ENCODE results near the gene MMP25.
A peak's percentile ranks its signal among the peaks of the same experiment; 100 is the strongest.

Gene MMP25

DNA sequence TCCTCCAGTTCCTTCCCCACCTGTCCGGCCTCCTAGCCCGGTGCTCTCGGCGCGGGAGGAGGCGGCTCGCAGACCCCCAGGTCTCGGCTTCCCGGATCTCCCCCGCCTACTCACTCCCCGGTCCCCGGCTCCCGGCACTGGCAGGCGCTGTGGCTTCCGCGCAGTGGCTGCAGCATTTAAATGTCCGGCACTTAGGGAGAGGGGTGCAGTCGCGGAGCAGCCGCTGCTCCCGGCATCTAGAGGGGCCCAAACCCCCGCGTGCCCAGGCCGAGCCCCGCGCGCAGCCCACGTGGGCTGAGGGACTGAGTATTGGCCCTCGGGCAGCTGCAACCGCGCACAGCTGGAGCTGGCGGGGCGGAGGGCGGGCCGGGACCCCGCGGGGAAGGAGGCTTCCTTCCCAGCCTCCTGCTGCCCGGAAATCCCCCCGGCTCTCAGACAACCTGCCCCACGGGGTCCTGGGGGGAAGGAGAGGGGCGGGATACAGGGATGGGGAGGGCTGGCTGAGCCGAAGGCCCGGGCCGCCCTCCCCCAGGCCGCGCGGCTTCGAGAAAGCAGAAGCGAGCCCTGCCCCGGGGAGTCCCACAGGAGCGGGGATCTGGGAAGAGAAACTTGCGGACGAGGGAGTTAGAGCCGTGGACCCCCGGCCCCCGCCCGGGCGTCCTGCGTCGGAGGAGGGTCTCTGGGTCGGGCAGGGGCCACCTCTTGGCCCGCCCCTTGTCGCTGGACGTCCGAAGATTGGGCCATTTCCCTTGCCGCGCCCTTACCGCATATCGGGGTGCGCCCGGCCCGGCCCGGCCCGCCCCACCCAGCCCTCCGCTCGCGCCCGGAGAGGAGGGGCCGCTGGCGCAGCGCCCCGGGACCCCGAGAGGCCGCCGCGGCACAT, at the start of gene MMP25:
TSS of gene MMP25 (plus strand) at position 804 of the 883 bp plus-strand sequence. CDS start 357 bp downstream, outside the sequence.
- no peak for DNase-seq

GRCh38 chr16:2999929-3000328, 46.4 kb upstream of the MMP25 start:
- no peak for DNase-seq

- no peak for DNase-seq
These were observed 45.8 kb upstream of the MMP25 start for GRCh38 chr16:3000540-3000939.

- no peak for DNase-seq
These were observed 45.0 kb upstream of the MMP25 start for GRCh38 chr16:3001316-3001715.

DNA sequence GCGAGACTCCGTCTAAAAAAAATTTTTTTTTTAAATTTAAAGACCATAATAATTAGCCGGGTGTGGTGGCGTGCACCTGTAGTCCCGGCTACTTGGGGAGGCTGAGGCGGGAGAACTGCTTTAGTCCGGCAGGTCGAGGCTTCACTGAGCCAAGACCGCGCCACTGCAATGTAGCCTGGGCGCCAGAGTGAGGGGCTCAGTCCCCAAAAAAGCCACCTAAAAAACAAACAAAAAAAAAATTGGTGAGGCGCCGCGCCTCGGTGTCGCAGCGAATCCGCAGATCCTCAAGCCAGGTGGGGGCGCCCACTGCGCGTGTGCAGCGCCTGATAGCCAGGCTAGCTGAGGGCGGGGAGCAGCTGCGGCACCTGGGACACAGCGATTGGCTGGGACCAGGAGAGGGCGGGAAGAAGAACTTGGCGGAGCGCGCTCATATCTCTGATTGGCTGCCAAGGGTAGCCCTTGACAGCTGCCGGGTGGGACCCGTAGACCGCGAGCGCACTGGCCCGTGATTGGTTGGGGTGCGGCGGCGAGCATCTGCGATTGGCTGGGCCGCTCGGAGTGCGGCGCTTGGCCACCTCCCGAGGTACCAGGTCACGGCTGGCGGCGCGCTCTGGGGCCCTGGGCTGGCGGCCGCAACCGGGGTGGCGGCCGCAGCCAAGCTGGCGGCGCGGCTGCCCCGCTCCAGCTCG, 42.6 kb upstream of the MMP25 start:
- DNase-seq = peak; percentile 95

GRCh38 chr16:3004319-3004718, 42.0 kb upstream of the MMP25 start:
- no peak for DNase-seq

DNA sequence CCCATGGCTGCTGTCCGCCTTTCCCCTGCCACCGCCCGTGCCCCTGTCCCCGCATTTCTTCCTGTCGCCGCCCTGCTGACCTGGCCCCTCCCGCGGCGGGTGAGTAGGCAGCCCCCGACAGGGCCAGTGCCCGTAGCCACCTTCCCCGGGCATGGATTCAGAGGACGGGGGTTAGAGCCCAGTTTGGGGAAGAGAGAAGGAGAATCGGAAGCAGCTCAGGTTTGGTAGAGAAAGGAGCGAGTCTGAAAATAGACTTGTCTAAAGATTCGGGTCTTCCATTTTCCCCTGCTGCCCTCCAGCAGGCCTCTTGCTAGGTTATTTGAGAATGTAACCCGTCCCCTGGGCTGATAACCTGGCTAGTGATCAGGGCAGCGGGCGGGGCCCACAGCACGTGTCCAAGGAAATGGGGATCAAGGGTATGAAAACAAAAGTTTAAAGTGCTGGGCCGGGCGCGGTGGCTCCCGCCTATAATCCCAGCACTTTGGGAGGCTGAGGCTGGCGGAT, 41.5 kb upstream of the MMP25 start:
- DNase-seq = no peak

GRCh38 chr16:3007059-3007956, 39.1 kb upstream of the MMP25 start:
- no peak for DNase-seq

DNA sequence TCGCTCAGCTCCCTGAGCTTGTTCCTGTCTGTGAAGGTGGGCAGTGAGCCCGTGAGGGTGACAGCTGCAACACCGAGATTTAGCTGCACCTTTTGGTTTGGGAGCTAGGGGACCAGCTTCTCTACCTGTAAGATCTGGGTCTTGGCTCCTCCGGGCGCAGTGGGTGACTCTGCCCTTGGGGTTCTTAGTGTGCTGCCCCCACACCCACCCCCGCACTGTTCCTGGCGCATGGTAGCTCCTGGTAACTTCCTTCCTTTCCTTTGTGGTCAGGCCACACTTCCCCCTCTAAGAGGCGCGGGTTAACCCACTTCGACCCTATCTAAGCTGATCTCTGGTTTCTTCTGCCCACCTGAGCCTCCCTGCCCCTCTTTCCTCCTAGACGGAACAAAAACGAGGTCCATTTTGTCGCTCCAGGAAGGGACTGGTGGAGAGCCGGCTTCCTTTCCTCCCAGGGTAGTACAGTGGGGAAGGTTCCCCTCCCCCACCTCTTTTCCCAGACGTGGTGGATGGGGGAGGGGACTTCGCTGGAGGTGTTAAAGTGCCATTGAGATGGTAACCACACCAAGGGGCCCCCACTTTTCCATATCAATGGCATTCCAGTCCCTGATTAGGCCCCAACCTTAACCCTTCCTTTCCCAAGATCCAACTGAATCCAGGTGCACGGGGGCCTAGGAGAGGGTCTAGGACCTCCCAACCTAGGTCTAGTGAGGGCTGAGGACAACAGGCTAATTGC, 38.2 kb upstream of the MMP25 start:
- no peak for DNase-seq

DNA sequence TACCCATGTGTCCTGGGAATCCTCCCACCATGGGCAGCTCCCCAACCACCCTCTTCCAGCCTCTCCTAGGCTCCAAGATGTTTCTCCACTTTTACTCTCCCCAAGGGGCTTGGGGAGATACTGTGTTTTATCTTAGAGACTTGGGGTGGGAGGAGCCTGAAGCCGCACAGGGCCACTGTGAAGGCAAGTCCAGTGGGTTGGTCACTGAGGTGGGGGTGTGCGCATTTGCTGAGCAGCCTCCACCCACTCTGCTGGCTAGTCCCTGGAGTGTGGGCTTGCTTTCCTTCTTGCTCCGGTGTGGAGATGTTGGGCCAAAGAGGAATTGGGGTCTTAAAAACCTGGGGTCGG, 37.7 kb upstream of the MMP25 start:
- no peak for DNase-seq

- DNase-seq = no peak
These were observed 36.6 kb upstream of the MMP25 start for GRCh38 chr16:3009568-3010390.

GRCh38 chr16:3010510-3010909, 35.9 kb upstream of the MMP25 start:
- DNase-seq = no peak

GRCh38 chr16:3012246-3012645, 34.1 kb upstream of the MMP25 start:
- DNase-seq = no peak

DNA sequence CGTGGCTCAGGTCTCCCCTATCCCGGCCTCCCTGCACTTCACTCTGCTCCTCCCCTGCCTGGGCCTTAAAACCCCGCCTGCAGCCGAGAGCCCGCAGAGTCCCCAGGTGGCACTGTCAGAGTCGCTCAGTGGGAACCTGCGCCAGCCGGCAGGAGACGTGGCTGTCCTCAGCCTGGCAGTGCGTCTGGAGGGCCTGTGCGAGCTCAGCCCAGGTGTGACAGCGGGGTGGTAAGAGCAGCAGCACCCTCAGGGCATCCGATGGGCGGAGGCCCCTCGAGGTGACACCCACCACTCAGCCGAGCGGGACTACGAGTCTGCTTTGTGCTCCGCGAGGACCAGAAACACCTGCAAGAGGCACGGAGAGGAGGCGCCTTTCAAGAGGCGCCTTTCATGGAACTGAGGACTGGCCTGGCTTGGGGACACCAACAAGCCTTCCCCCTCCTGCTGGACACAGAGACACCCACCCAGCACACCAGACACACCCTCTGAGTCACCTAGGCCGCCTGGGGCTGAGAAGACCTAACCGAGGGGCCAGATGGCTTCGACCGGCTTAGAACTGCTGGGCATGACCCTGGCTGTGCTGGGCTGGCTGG, 33.4 kb upstream of the MMP25 start, which contains the start of gene CLDN9:
TSS of gene CLDN9 (plus strand) at position 96 of the 593 bp plus-strand sequence. CDS start at position 536, 440 bp downstream.
- no peak for DNase-seq

DNA sequence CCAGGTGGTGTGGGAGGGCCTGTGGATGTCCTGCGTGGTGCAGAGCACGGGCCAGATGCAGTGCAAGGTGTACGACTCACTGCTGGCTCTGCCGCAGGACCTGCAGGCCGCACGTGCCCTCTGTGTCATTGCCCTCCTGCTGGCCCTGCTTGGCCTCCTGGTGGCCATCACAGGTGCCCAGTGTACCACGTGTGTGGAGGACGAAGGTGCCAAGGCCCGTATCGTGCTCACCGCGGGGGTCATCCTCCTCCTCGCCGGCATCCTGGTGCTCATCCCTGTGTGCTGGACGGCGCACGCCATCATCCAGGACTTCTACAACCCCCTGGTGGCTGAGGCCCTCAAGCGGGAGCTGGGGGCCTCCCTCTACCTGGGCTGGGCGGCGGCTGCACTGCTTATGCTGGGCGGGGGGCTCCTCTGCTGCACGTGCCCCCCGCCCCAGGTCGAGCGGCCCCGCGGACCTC, 32.8 kb upstream of the MMP25 start:
- no peak for DNase-seq

GRCh38 chr16:3013998-3014690, 32.2 kb upstream of the MMP25 start:
- no peak for DNase-seq

- no peak for DNase-seq
These were observed 31.4 kb upstream of the MMP25 start for GRCh38 chr16:3014971-3015370.

DNA sequence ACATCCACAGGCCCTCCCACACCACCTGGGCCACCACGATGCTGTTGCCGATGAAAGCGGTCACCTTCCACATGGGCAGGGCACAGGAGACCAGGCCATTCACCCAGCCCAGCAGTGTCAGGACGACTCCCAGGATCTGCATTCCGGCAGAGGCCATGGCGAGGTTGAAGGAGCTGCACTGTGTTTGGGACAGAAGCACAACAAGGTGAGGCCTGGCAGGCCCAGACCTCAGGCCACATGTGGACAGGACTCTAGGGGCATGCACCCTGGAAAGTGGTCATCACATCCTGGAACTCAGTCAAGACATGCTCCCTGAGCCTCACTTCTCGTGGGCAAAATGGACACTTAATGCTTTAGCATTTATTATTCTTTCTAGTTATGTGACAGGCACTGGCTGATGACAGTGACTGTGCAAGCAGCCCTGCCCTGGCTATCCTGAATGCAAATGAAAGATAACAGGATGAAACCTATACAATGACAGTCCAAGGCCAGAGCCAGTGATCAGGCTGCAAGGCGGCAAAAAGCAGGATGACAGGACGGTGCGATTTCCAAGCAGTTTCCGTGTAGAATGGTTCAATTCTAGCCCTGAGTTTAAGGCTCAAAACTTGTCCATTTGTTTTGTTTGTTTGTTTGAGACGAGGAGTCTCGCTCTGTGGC, 30.4 kb upstream of the MMP25 start:
- no peak for DNase-seq

- DNase-seq = no peak
These were observed 29.0 kb upstream of the MMP25 start for GRCh38 chr16:3017344-3017743.
